GM18868 (cell line): Measurements from ENCODE around the gene ELMOD2.
"Not testable (repeated sequence)": the region's sequence is repeated elsewhere in the genome, so short reads cannot be mapped to it uniquely, and the experiment has no call there.

ENCODE experiments used
- ATAC-seq: cut with Tn5 transposase; IDR thresholded peaks from one replicate; pipeline ENCODE4 v1.9.1; 2021; ENCODE audit warnings: mild to moderate bottlenecking, moderate library complexity; ENCODE audit not compliant: unreplicated experiment

Gene ELMOD2, protein sequence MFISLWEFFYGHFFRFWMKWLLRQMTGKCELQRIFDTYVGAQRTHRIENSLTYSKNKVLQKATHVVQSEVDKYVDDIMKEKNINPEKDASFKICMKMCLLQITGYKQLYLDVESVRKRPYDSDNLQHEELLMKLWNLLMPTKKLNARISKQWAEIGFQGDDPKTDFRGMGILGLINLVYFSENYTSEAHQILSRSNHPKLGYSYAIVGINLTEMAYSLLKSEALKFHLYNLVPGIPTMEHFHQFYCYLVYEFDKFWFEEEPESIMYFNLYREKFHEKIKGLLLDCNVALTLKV

DNA sequence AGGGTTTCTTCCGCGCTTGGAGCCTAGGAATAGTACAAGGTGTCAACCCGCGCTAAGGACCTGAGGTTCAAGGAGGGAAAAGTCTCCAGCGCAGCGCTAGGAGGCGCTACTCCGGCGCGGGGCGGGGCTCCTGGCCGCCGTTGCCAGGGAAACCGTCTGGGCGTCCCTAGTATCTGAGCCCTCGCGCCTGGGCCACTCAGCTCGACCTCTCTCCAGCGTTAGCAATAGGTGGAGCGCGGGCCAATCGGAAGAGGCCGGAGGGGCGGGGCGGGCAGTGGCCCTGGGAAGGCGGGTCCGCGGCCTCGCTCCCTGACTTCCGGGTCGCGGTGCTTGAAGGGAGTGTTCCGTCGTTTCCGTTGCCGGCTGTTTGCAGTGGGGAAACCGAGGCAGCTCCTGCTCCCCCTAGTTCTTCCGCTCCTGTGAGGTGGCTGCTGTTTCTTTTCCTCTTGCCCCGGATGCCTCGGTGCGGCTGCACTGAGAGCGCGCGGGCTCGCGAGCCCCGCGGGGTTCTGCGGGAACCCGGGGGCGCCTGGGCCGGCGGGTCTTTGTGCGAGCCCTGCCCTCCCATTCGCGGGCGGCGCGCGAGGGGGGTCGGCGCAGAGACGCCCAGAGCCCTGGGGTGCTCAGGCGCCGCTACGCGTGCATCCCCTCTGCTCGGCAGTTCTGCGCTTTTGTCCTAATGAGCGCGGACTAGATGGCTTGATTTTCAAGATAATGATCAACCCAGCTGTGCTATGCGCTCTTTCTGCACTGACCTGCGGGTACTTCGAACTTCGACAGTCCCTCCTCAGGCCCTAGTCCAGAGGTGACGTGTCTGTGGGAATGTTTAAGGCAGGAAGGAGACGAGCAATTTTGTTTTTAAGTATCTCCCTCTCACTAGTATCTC, at the start of gene ELMOD2:
TSS of gene ELMOD2 (plus strand) at position 312 of the 886 bp plus-strand sequence. CDS start 1,261 bp downstream, outside the sequence.
- ATAC-seq: peak; percentile 100

DNA sequence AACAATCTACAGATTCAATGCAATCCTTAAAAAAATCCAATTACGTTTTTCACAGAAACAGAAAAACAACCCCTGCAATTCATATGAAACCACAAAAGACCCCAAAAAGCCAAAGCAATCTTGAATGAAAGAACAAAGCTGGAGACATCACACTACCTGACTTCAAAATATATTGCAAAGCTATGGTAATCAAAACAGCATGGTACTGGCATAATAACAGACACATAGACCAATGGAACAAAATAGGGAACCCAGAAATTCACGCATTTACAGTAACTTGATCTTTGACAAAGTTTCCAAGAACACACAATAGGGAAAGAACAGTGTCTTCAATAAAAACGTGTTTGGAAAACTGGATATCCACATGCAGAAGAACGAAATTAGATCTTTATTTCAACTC, 40.5 kb upstream of the ELMOD2 start:
- ATAC-seq: no peak

DNA sequence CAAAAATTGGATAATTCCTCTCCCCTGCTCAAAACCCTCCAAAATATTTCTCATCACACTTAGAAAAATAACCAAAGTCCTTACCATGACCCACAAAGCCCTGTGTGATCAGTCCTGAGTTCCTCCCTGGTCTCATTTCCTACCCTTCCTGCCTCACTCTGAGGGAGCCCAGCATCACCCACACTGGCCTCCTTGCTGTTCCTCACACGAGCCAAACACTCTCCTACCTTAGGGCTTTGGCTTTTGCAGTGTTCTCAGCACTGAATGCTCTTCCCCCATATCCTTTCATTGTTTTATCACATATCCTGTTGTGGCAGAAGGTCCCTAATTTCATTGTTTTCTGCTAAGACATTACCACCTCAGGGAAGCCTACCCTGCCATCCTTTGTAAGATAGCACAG, 38.0 kb upstream of the ELMOD2 start:
- no peak for ATAC-seq

DNA sequence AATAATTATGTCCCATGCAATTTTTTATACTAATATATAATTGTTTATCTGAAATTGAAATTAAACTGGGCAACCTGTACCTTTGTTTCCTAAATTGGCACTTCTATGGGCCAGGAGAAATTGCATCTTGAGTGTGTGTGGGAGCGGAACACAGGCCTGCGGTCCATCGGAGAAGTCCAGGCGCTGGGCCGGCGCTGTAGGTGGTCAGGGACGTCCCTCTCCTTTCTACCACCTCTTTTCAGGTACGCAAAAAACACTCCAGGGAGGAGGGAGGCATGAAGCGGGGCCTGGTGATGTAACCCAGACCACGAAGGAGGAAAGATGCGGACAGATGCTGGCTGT, 26.6 kb upstream of the ELMOD2 start:
- no peak for ATAC-seq

GRCh38 chr4:140497747-140498636, 26.0 kb upstream of the ELMOD2 start, which contains the start of gene MGAT4D:
Gene MGAT4D (minus strand): TSS chr4:140498293. CDS start chr4:140498222, 71 bp downstream.
- ATAC-seq: no peak

GRCh38 chr4:140499391-140499790, 24.6 kb upstream of the ELMOD2 start:
- ATAC-seq: no peak

DNA sequence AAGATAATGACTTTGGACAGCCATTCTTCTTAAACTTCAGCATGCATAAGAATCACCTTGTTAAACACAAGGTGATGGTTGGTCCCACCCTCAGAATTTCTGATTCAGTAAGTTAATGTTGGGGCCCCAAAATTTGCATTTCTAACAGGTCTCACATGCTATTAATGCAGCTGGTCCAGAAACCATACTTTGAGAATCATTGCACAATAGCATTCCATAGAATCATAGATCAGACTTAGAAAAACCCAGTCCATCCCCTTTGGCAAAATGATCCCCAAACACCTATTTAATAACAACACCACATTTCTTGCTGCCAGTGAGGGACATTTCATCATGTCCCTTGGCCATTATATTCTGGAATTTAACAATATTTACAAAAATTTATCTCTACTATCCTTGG, 19.7 kb upstream of the ELMOD2 start:
- no peak for ATAC-seq

DNA sequence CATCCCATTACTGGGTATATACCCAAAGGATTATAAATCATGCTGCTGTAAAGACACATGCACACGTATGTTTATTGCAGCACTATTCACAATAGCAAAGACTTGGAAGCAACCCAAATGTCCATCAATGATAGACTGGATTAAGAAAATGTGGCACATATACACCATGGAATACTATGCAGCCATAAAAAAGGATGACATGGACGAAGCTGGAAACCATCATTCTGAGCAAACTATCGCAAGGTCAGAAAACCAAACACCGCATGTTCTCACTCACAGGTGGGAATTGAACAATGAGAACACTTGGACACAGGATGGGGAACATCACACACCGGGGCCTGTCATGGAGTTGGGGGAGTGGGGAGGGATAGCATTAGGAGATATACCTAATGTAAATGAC, 10.2 kb upstream of the ELMOD2 start:
- ATAC-seq: not testable (repeated sequence)

DNA sequence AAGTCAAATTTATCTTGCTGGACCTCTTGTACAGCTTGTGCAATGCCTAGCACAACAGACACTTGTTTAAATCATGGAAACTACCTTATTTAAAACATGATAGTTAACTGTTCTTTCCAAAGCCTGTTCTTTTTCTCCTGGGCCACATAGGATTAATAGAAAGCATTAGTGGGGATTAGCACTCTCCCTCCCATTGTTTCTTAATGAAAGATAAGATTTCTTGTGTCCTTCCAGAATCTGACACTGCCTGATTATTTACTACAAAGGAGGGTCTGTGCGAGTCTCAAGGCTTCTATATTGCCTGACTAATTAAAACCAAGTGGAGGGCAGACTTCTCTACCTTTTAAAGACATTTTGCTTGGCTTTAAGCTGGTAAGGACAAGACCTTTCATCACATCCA, 8.5 kb upstream of the ELMOD2 start:
- no peak for ATAC-seq

- ATAC-seq: peak; percentile 17
Measured at GRCh38 chr4:140523370-140523856, 555 bp upstream of the ELMOD2 start.

DNA sequence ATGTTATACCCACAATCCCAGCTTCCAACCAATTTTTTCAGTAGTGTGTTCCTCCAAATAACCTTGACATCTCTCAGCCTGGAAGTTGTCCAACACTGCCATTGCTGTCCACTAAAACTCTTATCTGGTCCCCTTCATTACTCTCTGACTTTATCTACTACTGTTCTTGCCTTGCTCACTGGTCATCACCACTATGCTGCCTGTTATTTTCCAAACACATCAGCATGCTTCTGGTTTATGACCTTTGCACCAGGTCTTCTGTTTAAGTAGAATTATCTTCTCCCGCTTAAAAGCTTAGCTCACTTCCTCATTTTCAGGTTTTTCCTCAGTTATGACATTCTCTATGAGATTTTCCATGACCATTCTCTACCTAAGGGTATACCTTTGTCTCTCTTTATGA, 5.5 kb downstream of the ELMOD2 start:
- no peak for ATAC-seq

- no peak for ATAC-seq
Measured at GRCh38 chr4:140533951-140534480, 10.0 kb downstream of the ELMOD2 start.

- peak; percentile 100 for ATAC-seq
Measured at GRCh38 chr4:140556372-140557085, 32.6 kb downstream of the ELMOD2 start.

DNA sequence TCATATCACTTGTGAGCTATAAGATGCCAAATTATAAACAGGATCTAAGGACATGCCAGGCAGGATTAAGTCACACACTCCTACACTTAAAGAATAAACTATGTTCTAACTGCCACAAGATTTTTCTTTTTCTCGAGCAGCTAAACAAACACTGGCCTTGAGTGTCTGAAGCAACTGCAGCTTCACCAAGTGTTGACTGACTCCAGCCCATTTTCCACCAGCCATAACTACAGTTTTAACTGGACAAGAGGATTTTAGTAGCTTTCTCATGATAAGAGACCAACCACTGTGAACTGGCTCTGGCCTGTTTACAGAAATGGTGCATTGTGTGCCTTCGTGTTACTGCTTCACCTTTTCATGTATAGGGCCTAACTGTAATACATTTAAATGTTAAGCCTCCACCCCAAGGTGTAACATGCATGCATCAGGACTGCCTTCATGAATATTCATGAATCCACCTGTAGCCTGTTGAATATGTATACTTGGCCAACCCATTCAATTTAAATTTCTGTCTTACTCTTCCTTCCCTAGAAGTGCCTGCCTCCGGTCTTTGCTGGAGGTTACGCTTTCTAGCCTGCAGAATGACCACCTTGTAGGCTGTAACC, 34.0 kb downstream of the ELMOD2 start:
- no peak for ATAC-seq

DNA sequence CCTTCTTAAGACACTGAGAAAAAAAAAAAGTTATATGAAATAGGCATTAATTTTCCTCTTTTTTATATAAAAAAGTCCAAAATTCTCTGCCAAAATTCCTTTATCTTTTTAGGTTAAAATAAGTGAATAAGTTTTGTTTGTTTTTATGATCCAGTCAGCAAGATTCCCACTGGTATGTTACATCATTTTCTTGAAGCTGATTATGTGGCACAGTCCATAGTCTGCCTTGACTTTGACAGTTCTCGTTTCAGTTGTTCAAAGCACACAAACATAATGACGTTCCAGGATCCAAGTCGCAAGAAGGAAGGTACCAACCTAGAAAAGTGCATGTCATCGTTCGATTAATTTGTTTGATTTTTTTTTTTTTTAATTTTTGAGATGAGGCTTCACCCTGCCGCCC, 35.7 kb downstream of the ELMOD2 start:
- ATAC-seq: no peak

DNA sequence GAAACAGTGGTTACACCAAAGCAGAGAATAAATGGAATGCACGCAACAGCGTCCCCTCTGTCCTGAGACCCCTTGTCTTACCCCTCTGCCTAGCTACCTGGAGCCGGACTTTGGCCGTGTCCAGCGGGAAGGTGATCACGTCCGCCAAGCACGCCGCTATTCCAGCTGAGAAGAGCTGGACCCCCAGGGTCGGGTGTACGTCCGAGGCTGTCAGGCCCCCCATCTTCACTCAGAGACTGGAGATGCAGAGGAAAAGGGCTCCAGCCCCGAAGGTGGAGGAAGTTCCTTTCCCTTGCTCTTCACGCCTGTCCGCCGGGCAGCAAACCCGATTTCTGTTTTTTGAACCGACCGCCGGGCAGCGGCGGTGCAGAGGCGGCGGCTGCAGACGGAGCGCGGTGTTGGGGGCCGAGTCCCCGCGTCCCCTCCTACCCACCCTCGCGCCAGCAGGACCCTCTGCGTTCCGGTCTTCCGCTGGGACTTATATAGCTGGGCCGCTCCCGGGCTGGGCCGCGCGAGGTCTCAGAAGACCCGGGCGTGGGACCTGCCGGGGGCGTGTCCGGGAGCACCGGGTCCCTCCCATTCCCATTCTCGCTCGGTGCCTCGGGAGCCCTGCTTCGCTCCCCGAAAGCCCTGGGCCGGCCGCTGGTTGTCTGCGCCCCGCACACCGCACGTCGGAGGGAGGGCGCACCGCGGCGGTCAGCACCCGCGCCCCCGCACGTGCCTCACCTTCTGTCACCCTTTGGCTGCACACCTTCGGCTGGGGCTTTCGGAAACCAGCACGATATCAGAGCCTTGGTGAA, 44.7 kb downstream of the ELMOD2 start, which contains the start of gene UCP1:
TSS of gene UCP1 (minus strand) at position 455 of the 800 bp plus-strand sequence. CDS start at position 223, 232 bp downstream.
- peak; percentile 27 for ATAC-seq

GRCh38 chr4:140569307-140569638, 45.3 kb downstream of the ELMOD2 start:
- ATAC-seq: no peak

- ATAC-seq: no peak
Measured at GRCh38 chr4:140571620-140572019, 47.7 kb downstream of the ELMOD2 start.

GRCh38 chr4:140575489-140575888, 51.5 kb downstream of the ELMOD2 start:
- ATAC-seq: no peak
